PC-3 (cell line): Measurements from ENCODE around the gene CD226.

Source experiments
- CTCF ChIP-seq: fragments of 300-600 bp; sonication (generic); conservative IDR thresholded peaks from 2 replicates; pipeline ENCODE4 v1.5.1; 2017; ENCODE audit warnings: antibody characterized with exemption, low read depth, mild to moderate bottlenecking, low read length
- EZH2 ChIP-seq: fragments of 300-600 bp; sonication (generic); IDR thresholded peaks from one replicate; pipeline ENCODE4 v1.6.1; 2017; ENCODE audit warnings: antibody characterized with exemption, mild to moderate bottlenecking, low read length; ENCODE audit not compliant: unreplicated experiment

- no peak for TF ChIP-seq CTCF
- no peak for TF ChIP-seq EZH2
Measured at GRCh38 chr18:69813559-69813958, 134.1 kb downstream of the CD226 start.
